KMS-11 (cell line): ENCODE measurements around the gene TXNL4B.

ENCODE experiments used
- H2AFZ ChIP-seq: fragments of 200-600 bp; sonication (generic); 2 replicates; pipeline ENCODE4 v1.6.1; 2016; ENCODE audit warnings: antibody characterized with exemption, mixed run types, low read depth
- H3K27ac ChIP-seq: fragments of 200-600 bp; sonication (generic); 2 replicates; pipeline ENCODE4 v1.6.1; 2016; ENCODE audit warnings: mild to moderate bottlenecking, mixed run types
- H3K27me3 ChIP-seq: fragments of 200-600 bp; sonication (generic); 2 replicates; pipeline ENCODE4 v1.6.1; 2017; ENCODE audit warnings: mild to moderate bottlenecking, low read depth, mixed run types, moderate library complexity; ENCODE audit not compliant: insufficient read depth
- H3K36me3 ChIP-seq: fragments of 200-600 bp; sonication (generic); 2 replicates; pipeline ENCODE4 v1.6.1; 2017; ENCODE audit warnings: mild to moderate bottlenecking, mixed run types; ENCODE audit not compliant: insufficient read depth
- H3K4me1 ChIP-seq: fragments of 200-600 bp; sonication (generic); 2 replicates; pipeline ENCODE4 v1.6.1; 2016; ENCODE audit warnings: mild to moderate bottlenecking, low read depth, mixed run types; ENCODE audit not compliant: poor library complexity, severe bottlenecking
- H3K4me2 ChIP-seq: fragments of 200-600 bp; sonication (generic); 2 replicates; pipeline ENCODE4 v1.7.0; 2016; ENCODE audit warnings: mild to moderate bottlenecking, mixed run types
- H3K4me3 ChIP-seq: fragments of 200-600 bp; sonication (generic); IDR thresholded peaks from 2 replicates; pipeline ENCODE4 v1.6.1; 2017; ENCODE audit warnings: low read depth, low read length, mixed read lengths; ENCODE audit not compliant: insufficient read depth
- H3K79me2 ChIP-seq: fragments of 200-600 bp; sonication (generic); 2 replicates; pipeline ENCODE4 v1.6.1; 2016; ENCODE audit warnings: low read depth, mixed run types; ENCODE audit not compliant: insufficient read depth
- H3K9ac ChIP-seq: fragments of 200-600 bp; sonication (generic); 2 replicates; pipeline ENCODE4 v1.6.1; 2016; ENCODE audit warnings: mild to moderate bottlenecking, mixed run types
- H4K20me1 ChIP-seq: fragments of 200-600 bp; sonication (generic); 2 replicates; pipeline ENCODE4 v1.6.1; 2016; ENCODE audit warnings: mild to moderate bottlenecking, mixed run types; ENCODE audit not compliant: insufficient read depth
- CTCF ChIP-seq: fragments of 200-600 bp; sonication (generic); conservative IDR thresholded peaks from 2 replicates; pipeline ENCODE4 v1.6.1; 2017; ENCODE audit warnings: low read depth, mild to moderate bottlenecking, antibody characterized with exemption, low read length, moderate library complexity, mixed read lengths

The TXNL4B gene

GRCh38 chr16:72122308-72122707, 28.9 kb upstream of the TXNL4B start:
- no peak overlapping the region for H2AFZ ChIP-seq
- TF ChIP-seq CTCF, result no peak
- H4K20me1 ChIP-seq, result no peaks in the 10 kb centered on the region
- H3K4me2 ChIP-seq, result no peak overlapping the region
- no peaks in the 10 kb centered on the region for H3K27me3 ChIP-seq
- no peaks in the 10 kb centered on the region for H3K79me2 ChIP-seq
- no peak overlapping the region for H3K27ac ChIP-seq
- H3K4me3 ChIP-seq, result no peak overlapping the region
- H3K36me3 ChIP-seq, result no peaks in the 10 kb centered on the region
- H3K4me1 ChIP-seq, result peaks cover 8% of the 10 kb centered on the region
- H3K9ac ChIP-seq, result no peak overlapping the region

- Histone ChIP-seq H3K4me1 (peaks cover 6% of the 10 kb centered on the region), H3K9ac (no peak overlapping the region), H3K4me2 (no peak overlapping the region), H3K79me2 (no peaks in the 10 kb centered on the region), H3K36me3 (no peaks in the 10 kb centered on the region), H2AFZ (no peak overlapping the region), H3K27ac (no peak overlapping the region), H3K4me3 (no peak overlapping the region), H3K27me3 (no peaks in the 10 kb centered on the region), H4K20me1 (no peaks in the 10 kb centered on the region)
- no peak for TF ChIP-seq CTCF
Measured at GRCh38 chr16:72120026-72120425, 26.6 kb upstream of the TXNL4B start.

GRCh38 chr16:72113616-72113945, 20.2 kb upstream of the TXNL4B start:
- H3K9ac ChIP-seq, result no peak overlapping the region

GRCh38 chr16:72112906-72113615, 19.6 kb upstream of the TXNL4B start:
- Histone ChIP-seq H3K27me3 (no peaks in the 10 kb centered on the region), H2AFZ (no peak overlapping the region), H3K4me1 (no peaks in the 10 kb centered on the region), H3K4me2 (no peak overlapping the region), H3K27ac (no peak overlapping the region), H3K79me2 (no peaks in the 10 kb centered on the region), H3K36me3 (no peaks in the 10 kb centered on the region), H3K4me3 (no peak overlapping the region), H4K20me1 (no peaks in the 10 kb centered on the region), H3K9ac (no peak overlapping the region)
- TF ChIP-seq CTCF, result no peak

More at GRCh38 chr16:72113616-72113945, 20.2 kb upstream of the TXNL4B start:
- Histone ChIP-seq H4K20me1 (no peaks in the 10 kb centered on the region), H3K4me3 (no peak overlapping the region), H3K27ac (no peak overlapping the region), H3K36me3 (no peaks in the 10 kb centered on the region), H2AFZ (no peak overlapping the region), H3K27me3 (no peaks in the 10 kb centered on the region), H3K4me2 (no peak overlapping the region), H3K79me2 (no peaks in the 10 kb centered on the region), H3K4me1 (no peaks in the 10 kb centered on the region)
- TF ChIP-seq CTCF, result no peak
